Panc1 (cell line): ENCODE results near the gene KIF18B.

Experiments
- TF ChIP-seq, protein P1 (sequence below): fragments of 450-650 bp; IDR thresholded peaks from 2 replicates; pipeline ENCODE4 v1.5.1; 2017; ENCODE audit warnings: mild to moderate bottlenecking
- TF ChIP-seq, protein P2 (sequence below), 2 experiments: IDR thresholded peaks; 2 replicates each; pipeline ENCODE4 v1.6.1; 2011 to 2012; ENCODE audit warnings: low read depth in 2 of 2, control low read depth in 1 of 2, low read length in 1 of 2, mild to moderate bottlenecking in 1 of 2, moderate library complexity in 1 of 2; ENCODE audit not compliant: insufficient read depth in 1 of 2

DNA sequence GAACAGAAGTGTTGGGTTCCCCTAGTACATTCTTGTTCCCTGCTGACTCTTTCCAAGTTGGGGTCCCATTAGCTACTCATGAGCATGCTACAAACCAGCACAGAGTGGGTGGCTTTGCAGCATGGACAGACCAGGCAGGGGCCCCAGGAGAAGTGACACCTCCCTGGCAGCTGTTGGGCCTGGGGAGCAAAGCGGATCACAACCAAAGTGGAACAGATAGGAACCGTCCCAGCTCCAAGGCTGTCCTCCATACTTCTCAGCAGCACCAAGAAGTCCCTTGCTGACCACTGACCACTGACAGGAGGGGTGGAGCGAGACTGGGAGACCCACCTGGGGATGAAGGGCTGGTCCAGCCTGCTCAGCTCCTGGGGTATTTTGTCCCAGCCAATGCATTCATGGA, 19.9 kb downstream of the KIF18B start:
- TF ChIP-seq, protein P1, sequence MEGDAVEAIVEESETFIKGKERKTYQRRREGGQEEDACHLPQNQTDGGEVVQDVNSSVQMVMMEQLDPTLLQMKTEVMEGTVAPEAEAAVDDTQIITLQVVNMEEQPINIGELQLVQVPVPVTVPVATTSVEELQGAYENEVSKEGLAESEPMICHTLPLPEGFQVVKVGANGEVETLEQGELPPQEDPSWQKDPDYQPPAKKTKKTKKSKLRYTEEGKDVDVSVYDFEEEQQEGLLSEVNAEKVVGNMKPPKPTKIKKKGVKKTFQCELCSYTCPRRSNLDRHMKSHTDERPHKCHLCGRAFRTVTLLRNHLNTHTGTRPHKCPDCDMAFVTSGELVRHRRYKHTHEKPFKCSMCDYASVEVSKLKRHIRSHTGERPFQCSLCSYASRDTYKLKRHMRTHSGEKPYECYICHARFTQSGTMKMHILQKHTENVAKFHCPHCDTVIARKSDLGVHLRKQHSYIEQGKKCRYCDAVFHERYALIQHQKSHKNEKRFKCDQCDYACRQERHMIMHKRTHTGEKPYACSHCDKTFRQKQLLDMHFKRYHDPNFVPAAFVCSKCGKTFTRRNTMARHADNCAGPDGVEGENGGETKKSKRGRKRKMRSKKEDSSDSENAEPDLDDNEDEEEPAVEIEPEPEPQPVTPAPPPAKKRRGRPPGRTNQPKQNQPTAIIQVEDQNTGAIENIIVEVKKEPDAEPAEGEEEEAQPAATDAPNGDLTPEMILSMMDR = no peak
- TF ChIP-seq, protein P2, sequence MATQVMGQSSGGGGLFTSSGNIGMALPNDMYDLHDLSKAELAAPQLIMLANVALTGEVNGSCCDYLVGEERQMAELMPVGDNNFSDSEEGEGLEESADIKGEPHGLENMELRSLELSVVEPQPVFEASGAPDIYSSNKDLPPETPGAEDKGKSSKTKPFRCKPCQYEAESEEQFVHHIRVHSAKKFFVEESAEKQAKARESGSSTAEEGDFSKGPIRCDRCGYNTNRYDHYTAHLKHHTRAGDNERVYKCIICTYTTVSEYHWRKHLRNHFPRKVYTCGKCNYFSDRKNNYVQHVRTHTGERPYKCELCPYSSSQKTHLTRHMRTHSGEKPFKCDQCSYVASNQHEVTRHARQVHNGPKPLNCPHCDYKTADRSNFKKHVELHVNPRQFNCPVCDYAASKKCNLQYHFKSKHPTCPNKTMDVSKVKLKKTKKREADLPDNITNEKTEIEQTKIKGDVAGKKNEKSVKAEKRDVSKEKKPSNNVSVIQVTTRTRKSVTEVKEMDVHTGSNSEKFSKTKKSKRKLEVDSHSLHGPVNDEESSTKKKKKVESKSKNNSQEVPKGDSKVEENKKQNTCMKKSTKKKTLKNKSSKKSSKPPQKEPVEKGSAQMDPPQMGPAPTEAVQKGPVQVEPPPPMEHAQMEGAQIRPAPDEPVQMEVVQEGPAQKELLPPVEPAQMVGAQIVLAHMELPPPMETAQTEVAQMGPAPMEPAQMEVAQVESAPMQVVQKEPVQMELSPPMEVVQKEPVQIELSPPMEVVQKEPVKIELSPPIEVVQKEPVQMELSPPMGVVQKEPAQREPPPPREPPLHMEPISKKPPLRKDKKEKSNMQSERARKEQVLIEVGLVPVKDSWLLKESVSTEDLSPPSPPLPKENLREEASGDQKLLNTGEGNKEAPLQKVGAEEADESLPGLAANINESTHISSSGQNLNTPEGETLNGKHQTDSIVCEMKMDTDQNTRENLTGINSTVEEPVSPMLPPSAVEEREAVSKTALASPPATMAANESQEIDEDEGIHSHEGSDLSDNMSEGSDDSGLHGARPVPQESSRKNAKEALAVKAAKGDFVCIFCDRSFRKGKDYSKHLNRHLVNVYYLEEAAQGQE (IDR thresholded peaks at IDR 0.05; ENCODE audit: insufficient read depth in 1 of 2, low read depth in 2 of 2, low read length in 1 of 2) = no peak
